Activated CD8-positive, alpha-beta memory T cell treated with anti-CD3 and anti-CD28 coated beads, Interleukin-2, amount 50 U/mL, for 1 hour (primary cell): Measurements from ENCODE around the gene SPATA31A3.
"Not testable (repeated sequence)": the region's sequence is repeated elsewhere in the genome, so short reads cannot be mapped to it uniquely, and the experiment has no call there.

Experiments used
- DNase-seq: peaks from one replicate; pipeline ENCODE4 v3.0.0-alpha.2; 2020; ENCODE audit errors: extremely low read depth

The SPATA31A3 gene

GRCh38 chr9:66992450-66992849 is at the start of gene SPATA31A3:
TSS of gene SPATA31A3 (minus strand) at chr9:66992550. CDS start at chr9:66992521, 29 bp downstream.
- DNase-seq = not testable (repeated sequence)

DNA sequence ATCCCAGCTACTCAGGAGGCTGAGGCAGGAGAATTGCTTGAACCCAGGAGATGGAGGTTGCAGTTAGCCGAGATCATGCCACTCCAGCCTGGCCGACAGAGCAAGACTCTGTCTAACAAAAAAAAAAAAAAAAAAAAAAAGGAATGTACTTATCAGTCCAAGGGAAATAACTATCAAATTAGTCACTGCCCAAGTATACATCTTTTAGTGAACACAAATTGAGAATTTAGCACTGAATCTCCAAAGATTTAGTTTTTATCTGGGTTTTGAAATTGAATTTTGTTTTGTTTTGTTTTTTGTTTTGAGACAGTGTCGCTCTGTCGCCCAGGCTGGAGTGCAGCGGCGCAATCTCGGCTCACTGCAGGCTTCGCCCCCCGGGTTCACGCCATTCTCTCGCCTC is 39.8 kb downstream of the SPATA31A3 start:
- not testable (repeated sequence) for DNase-seq

DNA sequence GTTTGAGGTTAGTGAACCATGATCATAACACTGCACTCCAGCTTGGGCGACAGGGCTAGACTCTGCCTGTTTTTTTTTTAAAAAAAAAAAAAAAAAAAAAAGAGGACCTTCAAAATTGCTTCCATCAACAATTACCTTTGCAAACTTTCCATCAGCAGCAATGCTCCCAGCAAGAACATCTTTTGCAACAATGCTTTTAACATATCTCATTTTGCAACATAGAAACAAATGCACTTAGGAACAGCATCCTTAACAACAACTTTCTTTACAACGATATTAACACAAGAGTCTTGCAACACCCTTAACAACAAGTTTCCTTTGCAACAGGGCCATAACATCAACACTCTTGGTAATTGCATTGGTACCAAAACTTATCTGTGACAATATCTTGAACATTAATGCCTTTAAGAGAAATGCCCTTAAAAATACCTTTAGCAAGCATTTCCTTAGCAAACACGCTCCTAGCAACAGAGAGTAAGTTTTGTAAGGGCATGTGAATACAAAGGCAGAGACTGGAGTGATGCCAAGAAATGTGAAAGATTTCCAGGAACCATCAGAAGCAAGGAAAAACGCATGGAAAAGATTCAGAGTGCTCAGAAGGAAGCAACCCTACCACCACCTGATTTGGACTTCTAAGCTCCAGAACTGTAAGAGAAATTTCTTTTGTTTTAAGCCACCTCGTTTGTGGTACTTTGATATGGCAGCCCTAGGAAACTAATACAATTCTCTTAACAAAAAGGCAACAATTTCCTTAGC is 49.8 kb downstream of the SPATA31A3 start:
- not testable (repeated sequence) for DNase-seq

DNA sequence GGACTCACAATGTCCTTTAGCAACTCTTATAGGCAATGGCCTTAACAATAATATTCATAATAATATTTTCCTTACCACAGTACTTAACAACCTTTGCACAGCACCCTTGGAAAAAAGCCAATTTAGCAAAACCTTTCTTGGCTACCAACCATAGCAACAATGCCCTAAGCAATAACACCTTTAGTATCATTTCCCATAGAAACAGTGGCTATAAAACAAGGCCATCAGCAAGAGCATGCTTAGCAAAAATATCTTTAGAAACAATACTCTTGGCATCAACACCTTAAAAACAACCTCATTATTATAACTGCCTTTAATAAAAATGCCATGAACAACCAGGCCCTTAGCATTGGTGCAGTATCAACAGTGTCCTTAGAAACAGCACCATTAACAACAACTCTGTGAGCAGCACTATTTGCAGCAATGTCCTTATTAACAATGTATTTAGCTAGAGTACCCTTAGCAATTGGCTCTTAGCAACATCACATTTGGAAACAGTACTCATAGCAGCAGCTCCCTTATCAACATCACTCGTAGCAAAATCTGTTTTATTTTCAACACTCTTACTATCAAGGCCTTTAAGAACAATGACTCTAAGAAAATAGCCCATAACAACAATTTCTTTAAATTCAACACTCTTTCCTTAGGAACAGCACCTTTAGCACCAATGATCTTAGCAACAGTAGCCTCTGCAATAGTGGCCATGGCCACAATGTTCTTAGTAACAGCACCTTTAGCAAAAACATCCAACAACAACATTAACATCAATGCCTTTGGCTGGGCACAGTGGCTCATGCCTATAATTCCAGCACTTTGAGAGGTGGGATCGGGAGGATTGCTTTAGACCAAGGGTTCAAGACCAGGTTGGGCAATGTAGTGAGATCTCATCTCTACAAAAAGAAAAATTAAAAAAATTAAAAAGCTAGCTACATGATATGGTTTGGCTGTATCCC is 52.2 kb downstream of the SPATA31A3 start:
- DNase-seq = not testable (repeated sequence)

- DNase-seq = not testable (repeated sequence)
Observed at GRCh38 chr9:66938322-66938721, 54.0 kb downstream of the SPATA31A3 start.

DNA sequence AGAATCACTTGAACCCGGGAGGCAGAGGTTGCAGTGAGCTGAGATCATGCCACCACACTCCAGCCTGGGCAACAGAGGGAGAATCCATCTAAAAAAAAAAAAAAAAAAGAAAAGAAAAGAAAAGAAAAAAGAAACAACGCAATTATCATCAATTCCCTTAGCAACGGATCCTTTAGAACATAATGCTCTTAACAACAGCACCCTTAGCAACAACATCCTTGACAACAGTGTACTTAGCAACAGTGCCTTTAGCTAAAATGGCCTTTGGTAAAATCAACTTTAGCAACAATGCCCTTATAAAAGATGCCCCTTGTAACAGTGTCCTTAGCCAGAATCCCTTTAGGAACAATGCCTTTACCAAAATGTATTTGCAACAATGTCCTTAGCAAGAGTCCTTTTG is 54.7 kb downstream of the SPATA31A3 start:
- not testable (repeated sequence) for DNase-seq
